Left lung (tissue), 10 donors: ENCODE data around the gene C16orf95. TPM values are rescaled to one million over a fixed set of nuclear protein-coding genes. Genes with fewer than 3 reads are reported as not detected.

ENCODE experiments used
- ATAC-seq: fragments of 200-7000 bp; cut with Tn5 transposase; one replicate; pipeline ENCODE4 v1.9.1; 2020; ENCODE audit warnings: moderate library complexity
- DNase-seq, 4 donors: peaks; one replicate each; pipeline ENCODE4 v3.0.0-alpha.2; 2013 to 2020
- H3K27ac ChIP-seq, 2 donors: fragments of 200-600 bp; sonication (generic) in 1 of 2; one replicate each; pipeline versions ENCODE4 v1.5.0 to v1.8.0; 2020 to 2021
- H3K27me3 ChIP-seq, 2 donors: fragments of 200-600 bp; sonication (generic) in 1 of 2; one replicate each; pipeline versions ENCODE4 v1.5.0 to v1.8.0; 2020 to 2021
- H3K36me3 ChIP-seq, 2 donors: fragments of 200-600 bp; sonication (generic) in 1 of 2; one replicate each; pipeline versions ENCODE4 v1.5.0 to v1.8.0; 2020 to 2021
- H3K4me1 ChIP-seq, 2 donors: fragments of 200-600 bp; one replicate each; pipeline ENCODE4 v1.8.0; 2021
- H3K4me3 ChIP-seq, 2 donors: fragments of 200-600 bp; sonication (generic) in 1 of 2; one replicate each; pipeline versions ENCODE4 v1.5.0 to v1.8.0; 2020 to 2021; ENCODE audit warnings: mild to moderate bottlenecking in 1 of 2
- H3K9me3 ChIP-seq, 2 donors: fragments of 200-600 bp; sonication (generic) in 1 of 2; one replicate each; pipeline versions ENCODE4 v1.5.0 to v1.8.0; 2020 to 2021
- intact Hi-C, 2 donors: fragments of 100-400 bp; cut with DNase I; formaldehyde crosslinking; loops; one replicate each; pipeline versions ENCODE4 v1.11.2 to v1.14.2; 2022
- polyA plus RNA-seq, 6 donors: library from polyadenylated mRNA; unstranded; fragments of 120-200 nt; gene quantifications; one replicate each; pipeline ENCODE4 v1.2.1, GENCODE V29; 2013; ENCODE audit not compliant: insufficient read length in 6 of 6
- total RNA-seq, 2 donors: library from RNA; stranded (reverse); fragmentation: NEBNext Ultra II Directional; extraction: Animal tissue kit (Norgen Biotek cat#: 25700); gene quantifications; one replicate each; pipeline ENCODE4 v1.2.1, GENCODE V29; 2021
- TF ChIP-seq, protein P1 (sequence below), 2 donors: fragments of 200-600 bp; sonication (generic) in 1 of 2; IDR thresholded peaks; one replicate each; pipeline versions ENCODE4 v1.5.0 to v1.8.0; 2021; ENCODE audit warnings: antibody characterized with exemption in 2 of 2
- donor health status: DM: no; HTN: yes; CAD: no.
- donor health status: DM: no; HTN: no; CAD: no.

Gene C16orf95
- total and polyA plus RNA-seq, 8 donors: 2.3 to 6.7 (median 3.6) TPM

- TF ChIP-seq, protein P1, sequence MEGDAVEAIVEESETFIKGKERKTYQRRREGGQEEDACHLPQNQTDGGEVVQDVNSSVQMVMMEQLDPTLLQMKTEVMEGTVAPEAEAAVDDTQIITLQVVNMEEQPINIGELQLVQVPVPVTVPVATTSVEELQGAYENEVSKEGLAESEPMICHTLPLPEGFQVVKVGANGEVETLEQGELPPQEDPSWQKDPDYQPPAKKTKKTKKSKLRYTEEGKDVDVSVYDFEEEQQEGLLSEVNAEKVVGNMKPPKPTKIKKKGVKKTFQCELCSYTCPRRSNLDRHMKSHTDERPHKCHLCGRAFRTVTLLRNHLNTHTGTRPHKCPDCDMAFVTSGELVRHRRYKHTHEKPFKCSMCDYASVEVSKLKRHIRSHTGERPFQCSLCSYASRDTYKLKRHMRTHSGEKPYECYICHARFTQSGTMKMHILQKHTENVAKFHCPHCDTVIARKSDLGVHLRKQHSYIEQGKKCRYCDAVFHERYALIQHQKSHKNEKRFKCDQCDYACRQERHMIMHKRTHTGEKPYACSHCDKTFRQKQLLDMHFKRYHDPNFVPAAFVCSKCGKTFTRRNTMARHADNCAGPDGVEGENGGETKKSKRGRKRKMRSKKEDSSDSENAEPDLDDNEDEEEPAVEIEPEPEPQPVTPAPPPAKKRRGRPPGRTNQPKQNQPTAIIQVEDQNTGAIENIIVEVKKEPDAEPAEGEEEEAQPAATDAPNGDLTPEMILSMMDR (IDR thresholded peaks at IDR 0.05): no peak
- Histone ChIP-seq H3K9me3 (no peaks in the 10 kb centered on the region), H3K4me1 (peaks cover 0 to 9% of the 10 kb centered on the region in 2 donors), H3K27me3 (no peaks in the 10 kb centered on the region), H3K36me3 (peaks cover 0 to 43% of the 10 kb centered on the region in 2 donors), H3K27ac (no peak overlapping the region), H3K4me3 (no peak overlapping the region)
- DNase-seq (peak in 1 of 4 donors; percentile 50), ATAC-seq (no peak)
- intact Hi-C loops: no loop called here
These were observed 29.4 kb upstream of the C16orf95 start for GRCh38 chr16:87346517-87347060.

DNA sequence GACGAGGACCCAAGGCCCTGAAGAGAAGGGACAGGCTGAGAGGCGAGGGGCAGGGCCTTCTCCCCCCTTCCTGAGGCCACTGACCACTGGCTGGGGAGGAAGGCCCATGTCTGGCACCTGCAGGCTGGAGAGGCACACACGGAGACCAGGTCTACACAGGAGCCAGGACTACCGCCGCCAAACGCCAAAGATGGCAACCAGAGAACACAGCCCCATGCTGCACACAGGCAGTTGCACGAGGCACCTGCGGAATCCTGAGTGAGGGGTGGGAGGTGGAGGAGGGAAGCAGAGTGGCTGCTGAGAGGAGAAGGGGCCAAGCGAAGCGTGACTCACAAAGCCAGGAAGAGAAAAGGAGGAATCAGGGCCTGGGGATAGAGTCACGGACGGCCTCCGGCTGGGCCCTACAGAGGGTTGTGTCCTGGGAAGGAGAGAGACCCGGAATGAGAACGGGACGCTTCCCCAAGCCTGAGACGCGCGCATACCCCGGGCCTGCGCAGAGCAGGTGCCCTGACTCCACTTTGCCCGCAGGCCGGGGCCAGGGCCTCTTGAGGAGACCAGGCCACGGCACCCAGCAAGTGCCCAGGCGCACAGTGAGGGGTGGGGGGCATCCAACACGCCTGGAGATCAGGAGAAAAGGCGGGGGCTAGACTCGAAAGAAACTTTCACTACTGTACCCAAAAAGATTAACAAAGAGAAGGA lies 28.7 kb upstream of the C16orf95 start:
- no peak overlapping the region for H3K4me3 ChIP-seq
- no peaks in the 10 kb centered on the region for H3K27me3 ChIP-seq
- no peaks in the 10 kb centered on the region for H3K9me3 ChIP-seq
- H3K27ac ChIP-seq: peak overlapping the region; percentile 24 to 53
- ATAC-seq (no peak), DNase-seq (peak in 1 of 4 donors; percentile 68)
- TF ChIP-seq, protein P1 (IDR thresholded peaks at IDR 0.05): no peak
- peaks cover 0 to 9% of the 10 kb centered on the region in 2 donors for H3K4me1 ChIP-seq
- intact Hi-C loops: no loop called here
- peaks cover 0 to 50% of the 10 kb centered on the region in 2 donors for H3K36me3 ChIP-seq

DNA sequence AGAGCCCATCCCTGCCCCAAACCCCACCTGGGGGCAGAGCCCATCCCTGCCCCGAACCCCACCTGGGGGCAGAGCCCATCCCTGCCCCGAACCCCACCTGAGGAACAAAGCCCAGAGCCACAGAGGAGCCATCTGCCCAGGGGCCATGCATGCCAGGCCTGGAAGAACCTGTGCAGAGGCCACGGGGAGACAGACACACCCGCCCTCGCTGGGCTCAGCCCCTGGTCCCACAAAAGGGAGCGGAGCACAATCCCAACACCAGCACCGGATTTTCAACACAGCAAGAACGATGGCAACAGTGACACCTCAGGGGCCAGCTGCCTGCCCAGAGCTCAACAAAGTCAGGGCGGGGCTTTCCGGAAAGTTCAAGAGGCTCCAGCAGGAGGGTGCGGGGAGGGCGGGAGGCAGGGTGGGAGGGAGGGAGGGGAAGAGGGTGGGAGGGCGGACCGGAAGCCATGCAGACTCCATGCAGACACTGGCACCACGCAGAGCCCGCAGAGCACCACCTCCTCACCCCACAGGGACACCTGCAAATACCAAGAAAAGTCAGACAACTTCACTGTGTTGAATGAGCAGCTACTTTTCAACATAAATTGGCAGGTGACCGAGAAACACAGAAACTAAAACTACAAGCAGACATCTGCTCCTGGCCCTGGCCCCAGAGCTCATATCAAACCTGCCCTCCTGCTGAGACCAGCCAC lies 27.9 kb upstream of the C16orf95 start:
- intact Hi-C loops: no loop called here

DNA sequence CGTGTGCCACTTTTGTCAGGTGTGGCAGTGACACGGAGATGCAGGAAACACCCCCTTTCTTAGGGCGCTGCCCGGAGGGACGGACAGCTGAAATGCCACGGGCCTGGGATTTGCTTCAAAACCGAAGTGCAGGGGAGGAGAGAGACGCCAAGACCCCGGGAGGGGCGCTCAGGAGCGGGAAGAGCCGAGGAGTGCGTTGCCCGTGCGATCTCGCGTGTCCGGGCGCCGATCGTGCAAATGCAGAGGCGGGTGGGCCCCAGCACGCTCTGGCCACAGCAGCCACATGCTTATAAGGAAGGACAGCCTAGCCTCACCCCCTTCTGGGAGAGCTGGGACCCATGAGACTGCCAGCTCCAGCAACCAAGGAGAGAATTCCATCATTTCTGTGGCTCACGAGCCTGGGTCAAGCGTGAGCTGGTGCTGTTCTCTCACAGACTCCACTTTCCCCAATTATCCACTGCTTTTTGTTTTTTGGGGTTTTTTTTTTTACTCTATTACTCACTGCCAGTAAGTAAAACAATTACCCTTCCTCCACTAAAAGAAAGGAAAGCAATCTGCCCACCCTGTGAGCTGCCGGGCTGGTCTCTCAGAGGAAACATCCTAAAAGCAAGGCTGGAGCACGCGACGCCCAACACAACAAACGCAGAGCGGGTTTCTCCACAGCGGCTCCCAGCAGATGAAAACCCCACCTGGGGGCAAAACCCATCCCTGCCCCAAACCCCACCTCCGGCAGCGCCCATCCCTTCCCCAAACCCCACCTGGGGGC lies 27.2 kb upstream of the C16orf95 start:
- no peak overlapping the region for H3K4me3 ChIP-seq
- H3K9me3 ChIP-seq: no peaks in the 10 kb centered on the region
- peaks cover 0 to 59% of the 10 kb centered on the region in 2 donors for H3K36me3 ChIP-seq
- no peak for ATAC-seq
- DNase-seq: no peak
- TF ChIP-seq, protein P1 (IDR thresholded peaks at IDR 0.05): no peak
- peaks cover 0 to 9% of the 10 kb centered on the region in 2 donors for H3K4me1 ChIP-seq
- H3K27ac ChIP-seq: peak overlapping the region; percentile 19 to 23
- no peaks in the 10 kb centered on the region for H3K27me3 ChIP-seq
- intact Hi-C loops: no loop called here

More for the DNA sequence above, 27.9 kb upstream of the C16orf95 start:
- ATAC-seq (peak; percentile 84), DNase-seq (peak in 1 of 4 donors; percentile 63)
- H3K36me3 ChIP-seq: peaks cover 0 to 52% of the 10 kb centered on the region in 2 donors
- H3K4me3 ChIP-seq: no peak overlapping the region
- H3K27me3 ChIP-seq: no peaks in the 10 kb centered on the region
- H3K4me1 ChIP-seq: peaks cover 0 to 9% of the 10 kb centered on the region in 2 donors
- peak overlapping the region; percentile 24 to 53 for H3K27ac ChIP-seq
- H3K9me3 ChIP-seq: no peaks in the 10 kb centered on the region
- TF ChIP-seq, protein P1 (IDR thresholded peaks at IDR 0.05): no peak
